Measurements from ENCODE around the gene MRPL20.
A peak's percentile ranks its signal among the peaks of the same experiment; 100 is the strongest.
"Not testable (repeated sequence)": the region's sequence is repeated elsewhere in the genome, so short reads cannot be mapped to it uniquely, and the experiment has no call there.

Gene MRPL20

DNA sequence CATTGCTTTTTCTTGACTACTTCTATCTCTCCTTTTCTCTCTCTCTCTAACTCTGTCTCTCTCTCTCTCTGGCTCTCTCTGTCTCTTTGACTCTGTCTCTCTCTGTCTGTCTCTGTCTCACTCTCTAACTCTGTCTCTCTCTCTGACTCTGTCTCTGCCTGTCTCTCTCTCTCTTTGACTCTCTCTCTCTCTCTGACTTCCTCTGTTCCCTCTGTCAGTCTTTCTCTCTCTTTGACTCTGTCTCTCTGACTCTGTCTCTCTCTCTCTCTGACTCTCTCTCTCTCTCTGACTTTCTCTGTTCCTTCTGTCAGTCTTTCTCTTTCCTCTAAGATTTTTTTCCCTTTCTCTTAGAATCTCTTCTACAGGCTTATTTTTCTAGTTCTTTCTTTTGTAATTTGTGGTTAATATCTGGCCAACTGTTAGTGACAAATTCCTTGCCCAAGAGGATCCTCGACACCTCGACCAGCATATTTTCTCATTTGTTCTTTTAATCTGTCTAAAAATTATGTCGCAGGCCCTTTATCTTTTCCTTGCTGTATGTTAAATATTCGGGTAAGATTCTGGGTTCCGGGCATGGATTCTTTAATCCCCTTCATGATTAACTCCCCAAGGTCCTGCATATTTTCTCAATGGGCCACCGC is 42.1 kb upstream of the MRPL20 start, which contains the start of gene ATAD3C:
ATAD3C (plus strand) TSS at position 591 of the 641 bp plus-strand sequence. CDS start 995 bp downstream, outside the sequence.
- no peak for DNase-seq (ENCODE audit: low read depth)
- no peak for TF ChIP-seq CTCF (IDR thresholded peaks at IDR 0.05; ENCODE audit: insufficient read depth, low read depth, low read length, missing control alignments)
- no peak within 1 kb of the TSS for H3K4me3 ChIP-seq (ENCODE audit: low read length)

- not testable (repeated sequence) for H3K4me3 ChIP-seq (ENCODE audit: low read length); DNase-seq (ENCODE audit: low read depth)
Measured at GRCh38 chr1:1446631-1447030, 39.5 kb upstream of the MRPL20 start.

- H3K4me3 ChIP-seq (ENCODE audit: low read length) = no peak overlapping the region
- no peak for DNase-seq (ENCODE audit: low read depth)
- no peak for TF ChIP-seq CTCF (IDR thresholded peaks at IDR 0.05; ENCODE audit: insufficient read depth, low read depth, low read length, missing control alignments)
Measured at GRCh38 chr1:1442069-1442770, 35.1 kb upstream of the MRPL20 start.

- TF ChIP-seq CTCF (IDR thresholded peaks at IDR 0.05; ENCODE audit: insufficient read depth, low read depth, low read length, missing control alignments) = peak; percentile 93
- DNase-seq (ENCODE audit: low read depth) = no peak
- H3K4me3 ChIP-seq (ENCODE audit: low read length) = no peak overlapping the region
Measured at GRCh38 chr1:1441002-1441888, 34.2 kb upstream of the MRPL20 start.

DNA sequence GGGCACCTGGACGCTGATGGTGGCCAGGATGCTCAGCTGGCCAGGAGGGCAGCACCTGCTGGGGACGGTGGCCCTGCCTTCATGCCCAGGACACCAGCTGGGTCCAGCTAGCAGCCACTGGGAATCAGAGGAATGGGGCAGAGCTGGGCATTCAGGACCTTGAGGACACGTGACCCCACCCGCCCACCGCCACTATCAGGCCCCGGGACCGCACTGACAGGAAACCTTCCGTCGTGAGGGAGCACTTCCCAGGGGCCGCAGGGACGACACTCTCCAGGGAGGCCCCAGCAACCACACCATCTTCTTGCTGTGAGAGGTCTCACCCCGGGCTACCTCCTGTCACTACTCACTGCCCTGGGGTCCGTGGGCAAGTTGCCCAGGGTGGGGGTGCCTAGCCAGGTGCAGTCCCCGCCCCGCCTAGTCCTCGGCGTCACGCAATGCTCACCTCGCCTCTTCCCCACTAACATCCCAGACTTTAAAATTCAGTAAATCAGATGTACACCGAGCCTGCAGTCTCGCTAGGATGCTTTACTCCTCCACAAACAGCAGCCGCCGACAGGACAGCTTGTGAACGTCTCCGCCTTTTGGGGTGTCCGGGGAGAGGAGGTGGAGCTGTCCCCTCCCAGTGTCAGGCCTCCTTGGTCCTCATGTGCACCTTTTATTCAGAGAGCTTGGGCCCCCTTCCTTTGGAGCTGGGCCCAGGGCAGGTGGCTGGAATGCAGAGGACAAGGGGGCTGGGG is 33.3 kb upstream of the MRPL20 start:
- no peak for DNase-seq (ENCODE audit: low read depth)
- H3K4me3 ChIP-seq (ENCODE audit: low read length) = no peak overlapping the region
- no peak for TF ChIP-seq CTCF (IDR thresholded peaks at IDR 0.05; ENCODE audit: insufficient read depth, low read depth, low read length, missing control alignments)

GRCh38 chr1:1439546-1440261 is 32.6 kb upstream of the MRPL20 start:
- DNase-seq (ENCODE audit: low read depth) = no peak
- no peak overlapping the region for H3K4me3 ChIP-seq (ENCODE audit: low read length)
- no peak for TF ChIP-seq CTCF (IDR thresholded peaks at IDR 0.05; ENCODE audit: insufficient read depth, low read depth, low read length, missing control alignments)
